ENCODE results near the gene SHANK1.
A peak's percentile ranks its signal among the peaks of the same experiment; 100 is the strongest.

SHANK1 gene

DNA sequence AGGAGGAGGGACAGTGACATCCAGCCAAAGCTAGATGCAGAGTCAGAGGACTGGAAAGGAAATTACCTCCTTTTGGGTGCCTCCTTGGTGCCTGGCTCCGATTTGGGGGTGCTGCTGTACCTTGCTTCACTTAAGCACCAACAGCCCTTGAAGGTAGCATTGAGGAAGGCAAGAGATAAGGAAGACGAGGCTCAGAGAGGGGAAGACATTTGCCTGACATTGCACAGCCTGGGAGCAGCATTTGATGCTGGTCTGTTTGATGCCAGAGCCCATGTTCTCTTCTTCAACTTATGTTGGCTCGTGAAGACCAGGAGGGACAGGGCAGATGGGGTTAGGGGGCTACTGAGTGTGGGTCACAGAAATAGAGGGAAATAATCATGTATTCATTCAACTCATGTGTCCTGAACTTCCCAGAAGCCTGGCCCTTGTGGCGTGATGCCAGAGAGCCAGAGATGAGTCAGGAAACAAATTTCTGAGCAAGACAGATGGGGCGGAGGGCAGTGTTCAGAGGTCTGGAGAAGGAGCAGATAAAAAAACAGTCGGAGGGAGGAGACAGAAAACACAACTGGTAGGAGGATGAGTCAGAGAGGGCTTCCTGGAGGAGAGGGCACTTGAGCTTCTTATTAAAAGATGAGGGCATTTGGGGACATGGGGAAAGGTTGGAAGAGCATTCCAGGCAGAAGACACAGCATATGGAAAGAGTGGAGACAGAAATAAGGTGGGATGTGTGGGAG lies 73.4 kb downstream of the SHANK1 start:
- POLR2A ChIA-PET = no interaction called here
- no peak for DNase-seq (ENCODE audit: low read depth, low spot score)
- TF ChIP-seq, protein P1, sequence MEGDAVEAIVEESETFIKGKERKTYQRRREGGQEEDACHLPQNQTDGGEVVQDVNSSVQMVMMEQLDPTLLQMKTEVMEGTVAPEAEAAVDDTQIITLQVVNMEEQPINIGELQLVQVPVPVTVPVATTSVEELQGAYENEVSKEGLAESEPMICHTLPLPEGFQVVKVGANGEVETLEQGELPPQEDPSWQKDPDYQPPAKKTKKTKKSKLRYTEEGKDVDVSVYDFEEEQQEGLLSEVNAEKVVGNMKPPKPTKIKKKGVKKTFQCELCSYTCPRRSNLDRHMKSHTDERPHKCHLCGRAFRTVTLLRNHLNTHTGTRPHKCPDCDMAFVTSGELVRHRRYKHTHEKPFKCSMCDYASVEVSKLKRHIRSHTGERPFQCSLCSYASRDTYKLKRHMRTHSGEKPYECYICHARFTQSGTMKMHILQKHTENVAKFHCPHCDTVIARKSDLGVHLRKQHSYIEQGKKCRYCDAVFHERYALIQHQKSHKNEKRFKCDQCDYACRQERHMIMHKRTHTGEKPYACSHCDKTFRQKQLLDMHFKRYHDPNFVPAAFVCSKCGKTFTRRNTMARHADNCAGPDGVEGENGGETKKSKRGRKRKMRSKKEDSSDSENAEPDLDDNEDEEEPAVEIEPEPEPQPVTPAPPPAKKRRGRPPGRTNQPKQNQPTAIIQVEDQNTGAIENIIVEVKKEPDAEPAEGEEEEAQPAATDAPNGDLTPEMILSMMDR (IDR thresholded peaks at IDR 0.05; ENCODE audit: insufficient read depth, low read length, missing control alignments) = no peak
- no peak overlapping the region for H3K4me3 ChIP-seq (ENCODE audit: low read depth, low read length)
- CTCF ChIA-PET = no interaction called here

DNA sequence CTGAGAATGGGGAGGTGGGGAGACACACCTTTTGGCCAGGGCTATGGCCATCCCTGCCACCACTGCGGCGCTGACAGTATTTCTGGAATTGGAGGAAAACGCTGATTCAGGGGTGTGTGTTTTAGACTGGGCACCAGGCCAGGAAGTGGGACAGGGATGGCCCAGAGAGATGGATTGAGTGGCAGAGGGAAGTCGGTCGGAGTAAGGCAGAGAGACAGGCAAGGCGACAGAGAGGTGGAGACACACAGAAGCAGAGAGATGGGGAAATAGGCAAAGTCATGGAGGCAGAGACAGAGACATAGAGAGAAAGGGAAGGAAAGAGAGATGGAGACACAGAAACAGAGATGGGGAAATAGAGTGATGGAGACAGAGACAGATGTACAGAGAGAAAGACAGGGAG lies 74.5 kb downstream of the SHANK1 start:
- DNase-seq (ENCODE audit: low read depth, low spot score) = no peak
- ChIA-PET POLR2A (no interaction called here), CTCF (no interaction called here)
- TF ChIP-seq, protein P1 (IDR thresholded peaks at IDR 0.05; ENCODE audit: insufficient read depth, low read length, missing control alignments) = no peak
- H3K4me3 ChIP-seq (ENCODE audit: low read depth, low read length) = no peak overlapping the region

DNA sequence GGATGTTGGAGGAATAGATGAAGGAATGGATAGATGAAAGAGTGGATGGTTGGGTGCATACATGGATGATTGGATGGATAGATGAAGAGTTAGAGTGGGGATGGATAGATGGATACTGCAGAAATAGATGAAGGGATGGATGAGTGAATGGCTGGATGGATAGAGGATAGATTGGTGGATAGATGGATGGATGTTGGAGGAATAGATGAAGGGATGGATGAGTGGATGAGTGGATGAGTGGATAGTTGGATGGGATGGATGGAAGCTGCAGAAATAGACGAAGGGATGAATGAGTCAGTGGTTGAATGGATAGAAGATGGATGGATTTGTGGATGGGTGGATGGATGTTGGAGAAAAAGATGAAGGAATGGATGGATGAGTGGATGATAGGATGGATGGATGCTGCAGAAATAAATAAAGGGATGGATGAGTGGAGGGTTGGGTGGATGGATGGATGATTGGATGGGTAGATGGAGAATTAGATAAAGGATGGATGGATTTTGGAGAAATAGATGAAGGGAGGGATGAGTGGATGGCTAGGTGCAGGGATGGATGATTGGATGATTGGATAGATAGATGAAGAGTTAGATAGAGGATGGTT lies 75.2 kb downstream of the SHANK1 start:
- CTCF ChIA-PET = interaction anchor here (2.2 kb wide), 1 partner anchor 25 kb away, joined by 6 read pairs; no protein-coding TSS in a partner anchor
- TF ChIP-seq, protein P1 (IDR thresholded peaks at IDR 0.05; ENCODE audit: insufficient read depth, low read length, missing control alignments) = no peak
- H3K4me3 ChIP-seq (ENCODE audit: low read depth, low read length) = no peak overlapping the region
- POLR2A ChIA-PET = no interaction called here
- DNase-seq (ENCODE audit: low read depth, low spot score) = no peak

DNA sequence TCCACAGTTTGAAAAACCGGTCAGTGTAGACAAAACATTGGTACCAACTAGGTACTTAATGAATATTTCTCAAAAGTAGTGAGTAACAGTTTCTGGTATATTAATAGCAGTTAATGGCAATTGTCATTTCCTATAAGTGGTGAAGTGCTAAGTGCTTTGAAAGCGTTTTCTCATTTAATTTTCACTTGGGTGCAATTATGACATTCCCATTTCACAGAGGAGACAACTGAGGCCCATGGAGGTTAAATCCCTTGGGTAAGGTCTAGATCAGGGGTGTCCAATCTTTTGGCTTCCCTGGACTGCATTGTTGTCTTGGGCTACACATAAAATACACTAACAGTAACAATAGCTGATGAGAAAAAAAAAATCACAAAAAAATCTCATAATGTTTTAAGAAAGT lies 79.2 kb downstream of the SHANK1 start:
- H3K4me3 ChIP-seq (ENCODE audit: low read depth, low read length) = no peak overlapping the region
- ChIA-PET POLR2A (no interaction called here), CTCF (no interaction called here)
- no peak for DNase-seq (ENCODE audit: low read depth, low spot score)
- TF ChIP-seq, protein P1 (IDR thresholded peaks at IDR 0.05; ENCODE audit: insufficient read depth, low read length, missing control alignments) = no peak

DNA sequence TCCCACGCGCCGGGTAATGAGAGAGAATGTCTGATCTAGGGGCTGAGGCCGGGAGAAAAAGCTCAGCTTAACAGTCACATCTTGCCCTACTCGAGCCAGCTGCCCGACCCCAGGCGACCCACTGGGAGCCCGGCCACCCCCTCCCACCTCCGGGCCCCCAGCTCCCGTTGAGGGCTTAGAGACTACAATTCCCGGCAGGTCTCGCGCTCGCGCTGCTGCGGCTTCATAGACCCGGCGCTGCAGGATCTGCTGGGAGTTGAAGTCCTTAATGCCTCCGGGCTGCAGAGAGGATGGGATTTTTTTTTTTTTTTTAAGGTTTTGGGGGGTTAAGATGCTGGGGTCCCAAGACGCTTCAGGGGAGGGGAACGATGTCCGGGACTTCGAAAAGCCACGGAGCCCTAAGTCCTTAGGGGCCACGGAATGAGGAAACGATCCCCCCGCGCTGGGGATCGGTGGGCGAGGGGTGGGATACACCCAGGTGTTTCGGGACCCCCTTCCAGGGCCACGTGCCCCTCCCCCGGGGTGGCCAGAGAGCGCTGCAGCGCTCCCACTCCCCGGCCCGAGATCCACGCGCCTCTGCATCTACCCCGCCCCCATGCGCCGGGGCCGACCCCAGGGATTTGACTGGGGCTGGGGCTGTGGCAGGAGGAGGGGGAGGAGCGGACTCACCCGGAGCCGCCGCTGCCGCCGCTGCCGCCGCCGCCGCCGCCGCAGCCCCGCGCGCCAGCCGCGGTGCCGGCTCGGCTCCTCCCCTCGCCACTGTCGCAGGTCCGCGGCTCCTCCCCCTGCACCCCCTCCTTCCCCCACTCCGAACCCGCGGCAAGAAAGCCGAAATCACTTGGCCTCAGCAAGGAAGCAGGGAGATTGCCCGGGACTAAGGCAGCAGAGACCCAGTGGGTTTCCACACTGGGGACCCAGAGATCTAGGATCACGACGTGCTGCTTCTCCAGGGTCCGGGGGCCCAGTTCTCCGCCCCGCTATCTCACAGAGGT lies 80.2 kb downstream of the SHANK1 start, which contains the start of gene SYT3:
SYT3 (minus strand) TSS at position 761 of the 992 bp plus-strand sequence. CDS start 2,470 bp downstream, outside the sequence.
- H3K4me3 ChIP-seq (ENCODE audit: low read depth, low read length) = peak within 1 kb of the TSS; percentile 53
- CTCF ChIA-PET = interaction anchor here (1.0 kb wide), 1 partner anchor 83 kb away, joined by 3 read pairs; no protein-coding TSS in a partner anchor

More for the DNA sequence above, 80.2 kb downstream of the SHANK1 start, which contains the start of gene SYT3:
- no peak for DNase-seq (ENCODE audit: low read depth, low spot score)
- TF ChIP-seq, protein P1 (IDR thresholded peaks at IDR 0.05; ENCODE audit: insufficient read depth, low read length, missing control alignments) = no peak
- POLR2A ChIA-PET = no interaction called here

Measured in AG04449 (cell line).